ENCODE results near the gene TPRN.

GRCh38 chr9:137167277-137167746, 33.2 kb downstream of the TPRN start:
- TF ChIP-seq BRCA1 (IDR thresholded peaks at IDR 0.05) (no peak), BRCA1 (CRISPR knock-in tag; IDR thresholded peaks at IDR 0.05) (no peak), TSC22D4 (tag; IDR thresholded peaks at IDR 0.05) (no peak), TARDBP (IDR thresholded peaks at IDR 0.05) (no peak), NBN (IDR thresholded peaks at IDR 0.05; ENCODE audit: low read depth) (no peak), USF2 (CRISPR knock-in tag; IDR thresholded peaks at IDR 0.05) (no peak), BCL6 (CRISPR knock-in tag; IDR thresholded peaks at IDR 0.05) (no peak), TGIF2 (CRISPR knock-in tag; IDR thresholded peaks at IDR 0.05) (no peak)
